GM12891 (cell line): ENCODE results near the gene RPS6KA3.

Experiments used
- POLR2A ChIP-seq: IDR thresholded peaks from 2 replicates; pipeline ENCODE4 v1.6.1; 2011; ENCODE audit warnings: low read depth, low read length, control low read depth
- POLR2AphosphoS5 ChIP-seq: IDR thresholded peaks from 2 replicates; pipeline ENCODE4 v1.6.1; 2011; ENCODE audit warnings: low read depth, low read length, control low read depth
- POU2F2 ChIP-seq: IDR thresholded peaks from 2 replicates; pipeline ENCODE4 v1.6.1; 2011; ENCODE audit warnings: low read depth, mild to moderate bottlenecking, control low read depth, low read length, moderate library complexity
- TAF1 ChIP-seq: IDR thresholded peaks from 2 replicates; pipeline ENCODE4 v1.6.1; 2011; ENCODE audit warnings: low read depth, low read length, control low read depth

DNA sequence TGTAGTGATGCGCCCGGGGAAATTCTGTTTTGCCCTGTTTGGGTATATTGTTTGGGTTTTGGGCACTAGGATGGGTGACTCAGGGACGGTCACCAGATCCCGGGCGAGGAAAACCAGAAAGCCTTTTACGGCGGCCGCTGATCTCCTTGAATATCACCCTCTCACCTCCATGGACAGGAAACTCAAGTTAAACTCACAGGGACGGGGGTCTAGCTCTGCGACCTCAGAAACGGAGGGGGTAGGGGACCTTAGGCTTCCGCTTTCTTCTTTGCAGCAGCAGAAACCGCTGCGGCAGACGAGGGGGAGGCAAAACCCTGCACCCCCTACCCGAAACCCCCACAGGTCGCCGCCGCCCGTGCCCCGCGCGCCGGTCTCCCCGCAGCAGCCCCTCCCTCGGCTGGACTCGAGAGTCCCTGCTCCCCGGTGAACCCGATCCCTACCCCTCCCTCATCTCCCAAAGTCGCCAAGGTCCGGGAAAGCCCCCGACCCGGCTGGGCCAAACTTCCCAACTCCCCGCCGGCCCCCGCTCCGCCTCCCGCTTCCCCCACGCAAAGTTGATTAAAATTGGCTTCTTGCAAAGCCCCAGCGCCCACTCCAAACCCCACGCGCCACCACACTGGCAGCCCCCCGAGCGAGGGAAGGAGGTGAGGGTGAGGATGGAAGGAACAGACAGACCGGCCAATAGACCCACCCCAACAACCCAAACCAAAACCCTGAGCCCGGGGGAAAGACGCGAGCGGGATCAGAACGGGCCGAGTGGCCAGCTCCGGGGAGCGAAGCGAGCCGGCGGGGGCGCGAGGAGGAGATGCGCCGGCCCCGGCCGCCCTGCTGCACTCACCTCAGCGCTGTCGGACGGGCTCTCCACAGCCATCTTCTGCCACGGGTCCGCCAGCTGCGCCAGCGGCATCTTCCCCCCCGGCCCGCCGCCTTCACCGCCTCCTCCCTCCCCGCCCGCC lies 705 bp downstream of the RPS6KA3 start:
- TF ChIP-seq POLR2A (no peak), POLR2AphosphoS5 (no peak), POU2F2 (no peak), TAF1 (no peak)
